ENCODE data around the gene ARHGAP45.
A peak's percentile ranks its signal among the peaks of the same experiment; 100 is the strongest.

ARHGAP45 gene

DNA sequence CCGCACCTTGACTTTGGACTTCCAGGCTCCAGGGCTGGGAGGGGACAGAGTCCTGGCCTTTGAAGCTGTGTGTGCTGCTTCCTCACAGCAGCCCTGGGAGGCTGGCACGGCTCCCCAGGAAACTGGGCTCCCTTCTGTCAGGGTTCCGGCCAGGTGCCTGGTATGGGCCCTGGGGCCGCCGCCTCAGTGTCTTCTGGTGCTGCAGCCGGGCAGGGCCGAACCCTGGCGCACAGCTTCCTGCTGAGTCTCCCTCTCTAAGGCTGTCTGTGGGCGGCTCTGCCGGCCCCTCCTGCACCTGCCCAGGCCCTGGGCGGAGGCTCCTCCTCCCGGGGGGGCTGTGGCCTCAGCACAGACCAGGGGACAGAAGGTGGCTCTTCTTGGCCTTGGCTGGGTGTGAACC lies 69.2 kb downstream of the ARHGAP45 start:
- Histone ChIP-seq H3K36me3 (ENCODE audit: insufficient read depth, low read length) (no peaks in the 10 kb centered on the region; the same call in 1 of the 2 replicates), H3F3A (ENCODE audit: insufficient read depth, low read length) (no peaks in the 10 kb centered on the region), H3K4me2 (ENCODE audit: low read length) (peak overlapping the region; percentile 44), H3K9me3 (ENCODE audit: low read length) (no peaks in the 10 kb centered on the region), H2AFZ (ENCODE audit: low read length) (no peak overlapping the region), H3K79me2 (ENCODE audit: insufficient read depth, low read length) (no peaks in the 10 kb centered on the region), H3K9ac (ENCODE audit: low read length) (peak overlapping the region; percentile 42; the same call in 1 of the 2 replicates), H3K27me3 (ENCODE audit: insufficient read depth, low read length) (no peaks in the 10 kb centered on the region), H3K4me3 (ENCODE audit: low read depth, low read length, poor library complexity, severe bottlenecking) (peak overlapping the region; percentile 27), H4K20me1 (ENCODE audit: insufficient read depth, low read length) (no peaks in the 10 kb centered on the region), H3K9me2 (ENCODE audit: low read depth, low read length) (no peaks in the 10 kb centered on the region), H3K4me1 (ENCODE audit: insufficient read depth, low read length, severe bottlenecking) (peaks cover 52% of the 10 kb centered on the region), H3K27ac (ENCODE audit: low read depth, low read length, poor library complexity, severe bottlenecking) (peak overlapping the region; percentile 61)
- TF ChIP-seq, protein P1, sequence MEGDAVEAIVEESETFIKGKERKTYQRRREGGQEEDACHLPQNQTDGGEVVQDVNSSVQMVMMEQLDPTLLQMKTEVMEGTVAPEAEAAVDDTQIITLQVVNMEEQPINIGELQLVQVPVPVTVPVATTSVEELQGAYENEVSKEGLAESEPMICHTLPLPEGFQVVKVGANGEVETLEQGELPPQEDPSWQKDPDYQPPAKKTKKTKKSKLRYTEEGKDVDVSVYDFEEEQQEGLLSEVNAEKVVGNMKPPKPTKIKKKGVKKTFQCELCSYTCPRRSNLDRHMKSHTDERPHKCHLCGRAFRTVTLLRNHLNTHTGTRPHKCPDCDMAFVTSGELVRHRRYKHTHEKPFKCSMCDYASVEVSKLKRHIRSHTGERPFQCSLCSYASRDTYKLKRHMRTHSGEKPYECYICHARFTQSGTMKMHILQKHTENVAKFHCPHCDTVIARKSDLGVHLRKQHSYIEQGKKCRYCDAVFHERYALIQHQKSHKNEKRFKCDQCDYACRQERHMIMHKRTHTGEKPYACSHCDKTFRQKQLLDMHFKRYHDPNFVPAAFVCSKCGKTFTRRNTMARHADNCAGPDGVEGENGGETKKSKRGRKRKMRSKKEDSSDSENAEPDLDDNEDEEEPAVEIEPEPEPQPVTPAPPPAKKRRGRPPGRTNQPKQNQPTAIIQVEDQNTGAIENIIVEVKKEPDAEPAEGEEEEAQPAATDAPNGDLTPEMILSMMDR (IDR thresholded peaks at IDR 0.05; ENCODE audit: low read length): no peak
- TF ChIP-seq EZH2 (IDR thresholded peaks at IDR 0.05; ENCODE audit: borderline replicate concordance, low read length): no peak

Data from OCI-LY1 (cell line).